HG03097 (cell line): ENCODE results near the gene SAXO2.
"Not testable (repeated sequence)": the region's sequence is repeated elsewhere in the genome, so short reads cannot be mapped to it uniquely, and the experiment has no call there.

Experiments
- ATAC-seq: cut with Tn5 transposase; IDR thresholded peaks from one replicate; pipeline ENCODE4 v1.9.1; 2021; ENCODE audit not compliant: unreplicated experiment, low FRiP score

Gene SAXO2, protein sequence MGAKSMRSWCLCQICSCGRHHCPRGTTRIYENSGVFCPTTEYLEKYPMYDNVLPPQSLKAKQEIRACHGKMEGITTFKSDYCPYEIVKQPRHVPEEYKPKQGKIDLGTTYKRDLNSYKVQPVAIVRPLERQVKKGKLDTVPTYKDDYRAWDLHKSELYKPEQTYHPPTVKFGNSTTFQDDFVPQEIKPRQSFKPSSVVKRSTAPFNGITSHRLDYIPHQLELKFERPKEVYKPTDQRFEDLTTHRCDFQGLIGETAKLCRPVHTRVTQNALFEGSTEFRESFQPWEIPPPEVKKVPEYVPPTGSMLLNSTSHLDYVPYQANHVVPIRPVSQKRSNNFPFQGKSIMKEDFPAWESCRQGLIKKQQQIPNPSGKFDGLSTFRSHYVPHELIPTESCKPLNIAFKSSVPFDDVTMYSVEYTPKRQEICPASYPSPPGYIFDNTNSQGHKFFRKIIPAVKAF

DNA sequence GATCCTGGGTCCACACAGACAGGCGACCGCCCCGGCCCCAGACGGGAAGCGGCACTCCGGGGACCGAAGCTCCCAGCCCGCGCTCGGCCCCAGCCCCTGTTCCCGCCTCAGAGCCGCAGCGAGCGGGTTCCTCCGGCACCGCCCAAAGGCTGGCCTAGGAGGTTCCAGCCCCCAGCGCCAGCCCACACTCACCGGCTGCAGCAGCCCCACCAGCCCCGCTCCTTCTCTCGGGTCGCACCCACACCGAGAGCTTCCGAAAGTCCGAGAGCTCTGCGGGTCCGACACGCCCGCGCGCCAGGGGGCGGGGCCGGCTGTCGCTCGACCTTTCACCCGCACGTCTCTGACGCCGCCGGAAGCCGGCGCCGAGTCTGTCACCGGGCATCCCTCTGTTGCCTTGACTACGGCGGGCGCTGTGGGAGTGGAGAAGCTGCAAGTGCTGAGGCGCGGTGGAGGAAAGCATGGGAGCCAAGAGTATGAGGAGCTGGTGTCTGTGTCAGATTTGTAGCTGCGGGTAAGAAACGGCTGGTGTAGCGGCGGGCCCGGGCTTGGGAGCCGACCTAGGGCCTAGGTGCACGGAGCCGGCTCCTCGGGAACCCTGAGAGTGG lies at the start of gene SAXO2, which contains the start of gene EFL1:
SAXO2 (plus strand) TSS at position 397 of the 605 bp plus-strand sequence; CDS start at position 459, 62 bp downstream.
EFL1 (minus strand) TSS at position 313 of the 605 bp plus-strand sequence. CDS start 956 bp downstream, outside the sequence.
- ATAC-seq: peak; percentile 90

DNA sequence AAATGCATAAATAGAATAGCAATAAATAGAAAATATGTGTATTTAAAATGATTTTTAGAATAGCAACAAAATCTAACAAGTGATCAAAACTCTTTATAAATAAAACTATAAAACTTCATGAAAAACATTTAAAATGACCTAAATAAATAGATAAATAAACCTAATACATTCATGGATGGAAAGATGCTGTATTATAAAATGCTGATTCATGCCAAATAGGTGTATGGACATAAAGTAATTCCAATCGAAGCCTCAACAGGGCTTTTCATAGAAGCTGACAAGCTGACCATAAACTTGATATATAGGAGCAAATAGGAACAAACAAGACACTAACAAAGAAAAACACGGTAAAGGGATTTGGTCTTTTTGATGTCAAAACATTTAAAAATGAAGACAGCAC lies 46.5 kb upstream of the SAXO2 start:
- not testable (repeated sequence) for ATAC-seq

DNA sequence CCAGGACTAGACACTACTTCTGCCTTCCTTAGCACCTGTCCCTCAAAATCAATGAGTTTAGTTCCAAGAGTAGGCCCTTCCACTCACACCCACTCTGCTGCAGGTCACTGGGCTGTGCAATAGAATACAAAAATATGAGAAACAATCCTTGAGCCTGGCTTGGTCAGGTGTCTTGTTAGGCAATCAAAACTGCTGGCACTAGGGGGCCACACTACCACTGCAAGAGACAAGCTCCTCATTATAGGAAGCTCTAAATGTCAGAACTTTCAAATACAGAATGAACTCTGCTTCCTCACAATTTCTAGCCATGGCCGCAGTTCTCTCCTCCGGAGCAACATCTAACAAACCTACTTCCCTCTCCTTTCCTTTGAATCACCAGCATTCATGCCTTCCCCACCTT lies 41.1 kb upstream of the SAXO2 start:
- not testable (repeated sequence) for ATAC-seq

DNA sequence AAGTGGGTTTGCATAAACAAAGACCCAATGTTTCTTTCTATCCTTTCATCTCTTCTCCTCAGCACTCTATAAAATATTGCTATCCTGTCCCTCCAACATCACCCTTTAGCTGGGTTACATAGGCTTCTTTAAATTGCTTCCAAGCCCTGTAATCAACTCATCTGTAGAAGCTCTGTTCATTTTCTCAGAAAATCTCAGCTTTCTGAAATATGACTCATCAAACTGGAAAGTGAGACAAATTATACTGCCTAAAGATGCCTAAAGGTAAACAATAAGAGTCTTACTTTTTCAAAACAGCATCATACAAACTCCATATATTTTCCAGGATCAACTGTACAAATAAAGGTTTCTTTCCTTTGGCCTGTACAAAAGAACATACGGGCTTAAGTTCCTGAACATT lies 33.9 kb upstream of the SAXO2 start:
- no peak for ATAC-seq

DNA sequence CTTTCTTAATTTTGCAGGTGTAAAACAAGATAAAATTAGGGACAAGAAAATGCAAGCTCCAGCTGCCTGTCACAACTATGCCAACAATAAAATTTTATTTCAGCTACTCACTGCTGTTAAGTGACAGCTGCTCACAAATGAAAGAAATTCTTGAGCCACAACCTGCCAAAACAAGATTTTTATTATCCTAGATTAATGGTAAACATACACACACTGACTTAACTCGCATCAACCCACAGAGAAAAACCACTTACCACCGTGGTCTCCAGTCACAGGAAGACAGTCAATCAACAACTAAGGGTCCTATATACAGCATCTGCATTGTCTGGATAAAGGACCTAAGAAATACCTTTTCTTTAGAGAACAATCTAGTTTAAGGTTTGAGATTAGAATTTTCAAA lies 31.4 kb upstream of the SAXO2 start:
- ATAC-seq: no peak

DNA sequence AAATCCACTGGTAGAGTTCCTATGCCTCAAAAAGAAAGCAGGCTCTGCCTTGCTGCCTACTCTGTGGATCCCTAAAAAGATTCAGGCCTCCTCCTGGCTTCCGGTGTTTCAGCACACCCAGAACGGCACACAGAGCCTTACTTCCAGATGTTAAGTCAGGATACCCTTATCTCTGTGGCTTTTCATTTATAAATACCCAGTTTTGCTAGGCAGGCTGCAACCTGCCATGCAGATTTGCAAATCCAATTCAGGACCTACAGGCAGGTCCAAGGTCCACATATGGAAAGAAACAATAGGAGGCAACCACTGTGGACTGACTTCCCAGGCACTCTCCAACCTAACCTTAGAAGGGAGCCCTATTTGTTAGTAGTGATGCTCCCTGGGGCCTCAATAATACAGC lies 30.8 kb upstream of the SAXO2 start:
- ATAC-seq: no peak

DNA sequence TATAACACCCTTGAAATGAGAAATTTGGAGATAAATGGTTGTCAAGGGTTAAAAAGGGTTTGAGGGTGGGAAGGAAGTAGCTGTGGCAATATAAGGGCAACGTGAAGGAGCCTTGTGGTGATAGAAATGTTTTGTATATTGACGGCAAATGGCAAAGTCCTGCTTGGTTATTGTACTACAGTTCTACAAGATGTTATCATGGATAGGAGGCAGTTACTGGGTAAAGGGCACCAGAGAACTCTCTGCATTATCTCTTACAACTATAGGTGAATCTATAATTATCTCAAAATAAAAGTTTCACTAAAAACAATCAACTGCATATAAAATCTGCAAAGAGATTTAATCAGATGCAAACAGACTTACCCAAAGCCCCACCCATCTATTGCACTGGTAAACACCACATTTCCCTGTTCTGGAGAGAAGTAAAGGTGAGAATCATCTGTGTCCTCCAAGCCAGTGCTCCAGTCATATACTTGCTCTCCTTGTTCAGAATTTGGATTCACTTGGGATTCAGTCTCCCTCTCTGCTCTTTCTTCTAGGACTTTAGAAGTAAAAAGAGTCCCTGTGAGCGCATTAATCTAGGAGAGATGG lies 24.6 kb upstream of the SAXO2 start:
- not testable (repeated sequence) for ATAC-seq

DNA sequence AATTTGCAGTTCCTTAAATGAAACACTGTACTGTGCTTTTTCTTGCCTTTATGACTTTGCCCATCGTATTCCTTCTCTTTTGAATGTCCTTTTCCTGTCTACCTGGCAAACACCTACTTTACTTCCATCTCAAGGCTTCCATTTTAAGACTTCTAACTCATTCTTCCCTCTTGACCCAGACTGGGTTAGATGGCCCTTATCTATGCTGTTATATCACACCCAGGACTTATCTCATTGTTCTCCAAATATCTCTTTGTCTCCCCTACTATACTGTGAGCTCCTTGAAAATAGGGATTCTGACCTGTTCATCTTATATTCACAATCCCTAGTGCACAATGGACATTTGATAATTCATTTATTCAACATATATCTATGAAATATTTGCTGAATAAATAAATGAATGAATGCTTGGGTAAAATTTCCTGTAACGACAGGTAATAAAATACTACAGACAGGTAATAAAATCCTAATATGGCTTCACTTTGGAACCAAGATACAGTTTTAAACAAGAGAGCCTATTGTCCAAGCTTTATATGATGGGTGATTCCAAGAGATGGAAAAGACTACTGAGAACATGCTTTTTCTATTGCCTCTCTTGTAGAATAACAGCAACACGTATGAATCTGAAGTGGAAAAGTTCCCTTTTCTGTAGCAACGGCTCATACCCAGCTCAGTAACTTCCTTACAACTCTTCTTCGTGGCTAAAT lies 22.8 kb upstream of the SAXO2 start:
- ATAC-seq: no peak

DNA sequence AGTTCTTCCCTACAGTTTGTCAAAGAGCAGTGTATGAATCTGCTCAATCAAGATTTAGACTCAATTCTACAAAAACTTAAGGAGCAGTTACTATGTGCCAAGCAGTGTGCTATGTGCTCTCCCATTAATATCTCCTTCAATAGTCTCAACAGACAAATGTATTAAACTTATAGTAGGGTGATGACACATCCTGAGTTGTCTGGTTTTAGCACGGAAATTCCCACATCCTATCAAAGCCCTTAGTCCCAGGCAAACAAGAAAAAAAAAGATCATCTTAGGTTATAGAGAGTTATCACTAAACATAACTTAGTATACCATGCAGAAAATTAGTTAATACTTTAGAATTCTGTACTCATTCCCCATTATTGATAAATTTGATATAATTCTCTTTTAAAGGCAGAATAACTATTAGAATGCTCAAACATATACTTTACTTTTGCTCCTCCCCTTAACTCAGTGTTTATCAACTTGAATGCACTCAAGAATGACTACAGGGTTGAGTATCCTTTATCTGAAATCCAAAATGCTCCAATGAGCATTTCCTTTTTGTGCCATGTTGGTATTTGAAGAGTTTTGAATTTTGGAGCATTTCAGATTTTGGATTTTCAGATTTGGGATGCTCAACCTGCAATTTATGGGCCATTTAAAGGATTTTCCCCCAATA lies 20.6 kb upstream of the SAXO2 start:
- not testable (repeated sequence) for ATAC-seq

DNA sequence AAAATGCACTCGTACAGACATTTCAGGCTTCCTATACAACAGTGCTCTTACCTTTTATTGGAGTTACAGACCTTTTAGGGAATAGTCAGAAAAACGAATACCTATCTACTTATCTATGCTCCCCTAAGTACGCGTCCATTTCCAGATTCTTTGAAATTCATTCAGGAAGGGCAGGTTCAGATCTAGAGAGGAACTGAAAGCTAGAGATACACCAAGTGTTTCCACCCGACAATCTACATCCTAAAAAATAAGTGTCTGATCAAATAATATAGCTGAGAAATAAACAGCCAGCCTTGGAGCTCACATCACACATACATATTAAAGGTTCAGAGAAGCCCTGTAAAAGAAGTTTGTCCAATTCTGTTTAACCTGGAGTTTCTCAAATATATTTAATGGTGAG lies 19.0 kb upstream of the SAXO2 start:
- ATAC-seq: not testable (repeated sequence)

DNA sequence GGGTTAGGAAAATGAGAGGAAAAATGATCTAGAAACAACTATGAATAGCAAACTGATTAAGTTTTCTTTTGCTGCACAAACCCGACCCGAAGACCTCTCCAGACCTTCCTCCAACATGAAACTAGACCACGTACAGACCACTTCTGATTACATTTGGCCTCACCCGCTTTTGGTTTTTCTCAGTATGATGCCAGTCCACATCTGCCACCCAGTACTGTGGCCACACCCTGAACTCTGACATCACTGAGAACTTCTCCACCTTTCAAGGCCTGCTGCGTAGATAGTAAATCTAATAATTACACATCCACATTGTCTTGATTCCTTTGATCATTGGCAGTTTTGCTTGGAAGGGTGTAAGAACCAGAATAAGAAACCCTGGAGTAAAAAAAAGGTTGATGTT lies 16.7 kb upstream of the SAXO2 start:
- ATAC-seq: not testable (repeated sequence)

DNA sequence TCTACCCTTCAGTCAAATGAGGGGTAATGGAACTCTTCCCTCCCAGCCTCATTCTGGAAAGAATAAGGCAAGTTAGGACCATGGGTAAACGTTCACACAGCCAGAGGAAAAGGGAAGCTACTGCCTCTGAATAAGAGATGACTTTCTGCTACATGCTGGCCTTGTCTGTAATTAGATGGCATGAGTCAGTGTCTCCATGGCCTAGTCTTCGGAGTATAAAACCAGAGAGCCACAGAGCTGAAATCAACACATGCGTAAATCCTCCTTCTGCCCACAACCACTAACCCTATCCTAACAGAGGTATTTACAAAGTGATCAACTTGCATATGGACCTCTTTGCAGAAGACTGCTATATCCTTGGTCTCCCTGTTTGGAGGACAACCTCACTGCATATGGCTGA lies 14.4 kb upstream of the SAXO2 start:
- not testable (repeated sequence) for ATAC-seq

DNA sequence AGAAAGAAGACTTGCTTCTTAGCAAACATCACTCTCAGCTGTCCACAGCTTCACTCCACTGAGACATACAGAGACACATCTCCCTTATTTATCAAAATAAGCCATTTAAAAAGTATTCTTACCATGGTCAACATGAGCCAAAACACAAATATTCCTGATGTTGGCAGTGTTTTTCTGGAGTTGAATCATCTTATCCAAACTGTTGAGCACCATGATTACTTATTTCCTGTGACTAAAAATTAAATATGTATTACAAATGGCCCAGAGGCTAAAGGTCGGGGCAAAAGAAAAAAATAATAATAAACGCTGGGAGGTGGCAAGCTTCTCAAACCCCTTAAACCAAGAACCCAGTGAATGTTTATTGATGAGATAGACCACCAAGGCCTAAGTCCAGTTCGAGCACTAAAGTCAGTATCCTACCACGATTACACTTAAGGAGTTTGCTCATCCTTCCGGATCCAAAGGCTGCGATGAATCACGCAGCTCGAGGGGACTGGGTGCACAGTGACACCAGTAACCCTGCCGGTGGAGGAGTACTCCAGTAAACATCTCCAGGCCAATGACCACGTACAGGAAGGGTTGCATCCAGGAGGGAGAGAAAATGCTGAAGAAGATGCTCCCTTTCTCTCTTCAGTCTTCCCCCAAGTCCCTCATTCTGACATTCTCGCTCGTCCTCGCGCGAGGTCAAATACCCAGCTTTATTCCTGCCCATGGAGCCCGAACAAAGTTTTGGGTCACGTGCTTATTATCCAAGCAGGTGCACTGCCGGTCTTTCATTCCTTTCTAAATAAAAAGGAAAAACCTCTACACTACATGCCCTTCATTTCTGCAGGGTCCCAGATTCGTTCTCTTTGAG lies 824 bp upstream of the SAXO2 start:
- ATAC-seq: peak; percentile 17

DNA sequence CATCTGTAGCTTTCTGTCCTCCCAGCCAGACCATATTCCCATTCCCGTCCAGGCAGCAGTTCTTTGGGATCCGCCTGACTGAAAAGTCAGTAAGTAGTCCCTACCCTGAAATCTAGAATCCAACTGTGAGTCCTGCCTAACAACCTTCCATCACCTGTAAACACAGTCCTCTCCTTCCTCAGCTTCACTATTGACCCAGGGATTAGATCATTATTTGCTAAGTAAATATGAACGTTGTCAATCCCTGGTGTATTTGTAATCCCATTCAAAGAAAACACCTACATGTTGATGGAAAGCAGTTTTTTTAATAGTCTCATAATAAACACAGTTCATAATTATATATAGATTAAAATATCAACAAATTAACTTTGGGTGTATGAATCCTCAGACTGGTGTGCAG lies 732 bp downstream of the SAXO2 start:
- ATAC-seq: no peak

DNA sequence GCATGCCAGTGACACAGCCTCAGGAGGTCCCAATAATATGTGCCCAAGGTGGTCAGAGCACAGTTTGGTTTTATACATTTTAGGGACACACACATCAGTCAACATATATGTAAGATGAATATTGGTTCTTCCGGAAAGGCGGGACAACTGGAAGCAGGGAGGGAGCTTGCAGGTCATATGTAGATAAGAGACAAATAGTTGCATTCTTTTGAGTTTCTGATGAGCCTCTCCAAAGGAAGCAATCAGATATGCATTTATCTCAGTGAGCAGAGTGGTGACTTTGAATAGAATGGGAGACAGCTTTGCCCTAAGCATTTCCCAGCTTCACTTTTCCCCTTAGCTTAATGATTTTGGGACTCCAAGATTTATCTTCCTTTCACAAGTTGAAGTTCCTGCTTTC lies 4.5 kb downstream of the SAXO2 start:
- not testable (repeated sequence) for ATAC-seq

DNA sequence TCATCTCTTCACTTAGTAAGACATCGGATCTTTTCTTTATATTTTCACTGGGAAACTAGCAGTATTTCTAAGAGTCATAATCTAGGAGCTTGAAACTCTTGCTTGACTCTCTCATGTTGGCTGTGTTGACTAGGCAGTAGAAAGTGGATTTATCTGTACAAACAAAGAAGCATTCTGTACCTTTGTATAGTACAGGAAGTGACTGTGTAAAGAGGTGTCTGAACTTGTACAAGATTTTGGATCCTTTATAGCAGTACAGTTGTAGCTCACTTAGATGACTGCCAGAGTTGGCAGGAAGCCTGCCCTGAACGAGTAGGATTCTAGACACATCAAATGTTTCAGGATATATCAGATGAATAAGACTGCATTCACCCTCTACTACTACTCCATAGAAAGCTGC lies 5.8 kb downstream of the SAXO2 start:
- ATAC-seq: not testable (repeated sequence)

DNA sequence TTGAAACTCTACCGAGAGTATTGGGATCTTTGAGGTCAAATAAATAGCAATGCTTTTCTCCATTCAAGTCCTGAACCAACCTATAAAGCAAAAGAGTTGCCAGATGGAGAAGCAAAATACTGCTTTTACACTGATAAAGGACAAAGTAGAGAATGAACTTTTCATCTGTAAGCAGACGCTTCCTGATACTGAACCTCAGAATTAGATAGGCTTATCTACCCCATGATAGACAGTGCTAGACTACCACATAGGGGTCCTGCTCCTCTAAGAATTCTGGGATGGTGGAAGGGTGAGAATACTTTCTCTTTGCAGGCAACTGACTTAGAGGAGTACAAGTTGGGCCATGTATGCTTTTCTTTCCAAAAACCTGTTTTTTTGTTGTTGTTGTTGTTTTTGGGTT lies 9.5 kb downstream of the SAXO2 start:
- no peak for ATAC-seq

DNA sequence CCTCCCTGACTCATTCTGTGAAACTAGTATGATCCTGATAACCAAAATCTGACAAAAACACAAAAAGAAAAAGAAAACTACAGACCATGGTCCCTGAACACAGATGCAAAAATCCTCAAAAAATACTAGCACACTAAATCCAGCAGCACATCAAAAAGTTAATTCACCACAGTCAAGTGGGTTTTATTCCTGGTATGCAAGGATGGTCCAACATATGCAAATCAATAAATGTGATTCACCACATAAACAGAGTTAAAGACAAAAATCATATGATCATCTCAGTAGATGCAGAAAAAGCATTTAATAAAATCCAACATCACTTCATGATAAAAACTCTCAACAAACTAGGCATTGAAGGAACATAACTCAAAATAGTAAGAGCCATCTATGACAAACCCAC lies 12.8 kb downstream of the SAXO2 start:
- no peak for ATAC-seq

DNA sequence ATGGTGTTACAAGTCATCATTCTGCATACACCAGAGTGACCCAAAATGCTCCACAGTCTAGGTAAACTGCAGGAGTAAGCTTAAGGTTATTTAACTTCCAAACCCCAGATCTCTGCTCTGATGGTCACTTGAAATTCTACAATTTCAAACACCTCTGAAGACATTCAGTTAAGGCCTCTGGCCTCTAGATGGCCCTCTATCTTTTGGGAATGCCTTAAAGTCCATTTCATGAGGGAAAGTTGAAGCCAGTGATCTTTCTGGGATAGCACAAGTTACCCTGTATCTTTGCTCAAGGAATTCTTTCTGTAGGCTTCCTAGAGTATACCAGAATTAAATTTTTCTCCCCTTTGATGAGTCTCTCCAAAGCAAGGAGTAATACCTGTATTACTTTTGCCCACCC lies 18.7 kb downstream of the SAXO2 start:
- ATAC-seq: not testable (repeated sequence)
